Measurements from ENCODE around the gene ZNF625.
A peak's percentile ranks its signal among the peaks of the same experiment; 100 is the strongest.

ZNF625 gene

GRCh38 chr19:12139269-12139668 is 17.3 kb downstream of the ZNF625 start:
- no peak for TF ChIP-seq CTCF (IDR thresholded peaks at IDR 0.05; ENCODE audit: borderline replicate concordance, insufficient read depth, low read depth, low read length)
- H3K4me3 ChIP-seq (ENCODE audit: low read depth, low read length) = peak overlapping the region; percentile 74

GRCh38 chr19:12137221-12137940 is 19.2 kb downstream of the ZNF625 start:
- TF ChIP-seq CTCF (IDR thresholded peaks at IDR 0.05; ENCODE audit: borderline replicate concordance, insufficient read depth, low read depth, low read length) = peak; percentile 38; the same call in 1 of the 2 replicates
- H3K4me3 ChIP-seq (ENCODE audit: low read depth, low read length) = no peak overlapping the region

DNA sequence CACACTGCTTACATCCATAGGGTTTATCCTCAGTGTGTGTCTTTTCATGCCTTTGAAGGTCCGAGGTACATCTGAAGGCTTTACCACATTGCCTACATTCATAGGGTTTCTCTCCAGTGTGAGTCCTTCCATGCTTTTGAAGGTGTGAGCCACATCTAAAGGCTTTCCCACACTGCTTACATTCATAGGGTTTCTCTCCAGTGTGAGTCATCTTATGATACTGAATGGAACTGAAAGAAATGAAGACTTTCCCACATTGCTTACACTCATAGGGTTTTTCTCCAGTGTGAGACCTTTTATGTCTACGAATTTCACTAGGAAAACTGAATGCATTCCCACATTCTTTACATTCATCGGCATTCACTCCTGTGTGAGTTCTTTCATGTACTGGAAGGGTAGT is 23.5 kb downstream of the ZNF625 start:
- H3K4me3 ChIP-seq (ENCODE audit: low read depth, low read length) = no peak overlapping the region
- no peak for TF ChIP-seq CTCF (IDR thresholded peaks at IDR 0.05; ENCODE audit: borderline replicate concordance, insufficient read depth, low read depth, low read length)

DNA sequence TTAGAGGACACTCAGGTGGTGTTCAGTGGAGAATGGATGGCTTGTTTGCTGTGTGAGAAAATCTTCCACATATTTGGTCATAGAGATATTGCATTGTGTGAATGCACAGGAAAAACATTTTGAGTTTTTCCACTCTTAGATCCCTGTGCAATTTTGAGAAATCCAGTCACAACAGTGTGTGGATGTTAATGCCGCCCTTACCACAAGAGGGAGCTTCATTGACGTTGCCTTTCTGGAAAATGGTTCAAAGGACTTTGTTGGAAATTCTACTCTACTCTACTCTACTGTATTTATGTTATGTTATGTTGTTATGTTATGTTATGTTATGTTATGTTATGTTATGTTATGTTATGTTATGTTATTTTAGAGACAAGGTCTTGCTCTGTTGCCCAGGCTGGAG is 29.8 kb downstream of the ZNF625 start:
- H3K4me3 ChIP-seq (ENCODE audit: low read depth, low read length) = no peak overlapping the region
- peak; percentile 21; the same call in 1 of the 2 replicates for TF ChIP-seq CTCF (IDR thresholded peaks at IDR 0.05; ENCODE audit: borderline replicate concordance, insufficient read depth, low read depth, low read length)

GRCh38 chr19:12117201-12117970 is 39.1 kb downstream of the ZNF625 start:
- no peak for TF ChIP-seq CTCF (IDR thresholded peaks at IDR 0.05; ENCODE audit: borderline replicate concordance, insufficient read depth, low read depth, low read length)
- H3K4me3 ChIP-seq (ENCODE audit: low read depth, low read length) = no peak overlapping the region

DNA sequence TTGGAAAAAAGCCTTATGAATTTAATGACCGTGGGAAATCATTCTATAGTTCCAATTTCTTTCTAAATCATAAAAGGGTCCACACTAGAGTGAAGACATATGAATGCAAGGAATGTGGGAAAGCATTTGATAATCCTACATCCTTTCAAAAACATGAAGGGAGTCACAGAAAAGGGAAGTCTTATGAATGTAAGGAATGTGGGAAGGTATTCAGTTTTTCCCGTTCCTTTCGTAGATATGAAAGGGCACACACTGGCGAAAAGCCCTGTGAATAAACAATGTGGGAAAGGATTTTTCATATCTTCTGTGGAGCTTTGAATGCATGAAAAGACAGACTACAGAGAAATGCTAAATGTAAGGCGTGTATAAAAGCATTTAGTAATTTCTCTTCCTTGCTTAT is 43.4 kb downstream of the ZNF625 start:
- H3K4me3 ChIP-seq (ENCODE audit: low read depth, low read length) = no peak overlapping the region
- TF ChIP-seq CTCF (IDR thresholded peaks at IDR 0.05; ENCODE audit: borderline replicate concordance, insufficient read depth, low read depth, low read length) = no peak

DNA sequence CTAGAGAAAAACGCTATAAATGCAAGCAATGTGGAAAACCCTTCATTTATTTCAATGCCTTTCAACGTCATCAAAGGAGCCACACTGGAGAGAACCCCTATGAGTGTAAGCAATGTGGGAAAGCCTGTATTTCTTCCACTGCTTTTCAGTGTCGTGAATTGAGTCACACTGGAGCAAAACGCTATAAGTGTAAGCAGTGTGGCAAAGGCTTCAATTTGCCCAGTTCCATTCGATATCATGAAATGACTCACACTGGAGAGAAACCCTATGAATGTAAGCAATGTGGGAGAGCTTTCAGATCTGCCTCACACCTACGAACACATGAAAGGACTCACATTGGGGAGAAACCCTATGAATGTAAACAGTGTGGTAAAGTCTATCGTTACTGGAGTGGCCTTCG is 43.8 kb downstream of the ZNF625 start:
- no peak overlapping the region for H3K4me3 ChIP-seq (ENCODE audit: low read depth, low read length)
- TF ChIP-seq CTCF (IDR thresholded peaks at IDR 0.05; ENCODE audit: borderline replicate concordance, insufficient read depth, low read depth, low read length) = no peak

Data from GM12875 (cell line).